Tibial nerve (tissue), 4 donors: ENCODE data around the gene ZNF79.

Experiments used
- EP300 ChIP-seq, 2 donors: sonication (generic); formaldehyde crosslinking; IDR thresholded peaks; one replicate each; pipeline ENCODE4 v1.6.1; 2017; ENCODE audit warnings: antibody characterized with exemption in 2 of 2, mild to moderate bottlenecking in 1 of 2
- POLR2A ChIP-seq, 2 donors: fragments of 450-650 bp; IDR thresholded peaks; one replicate each; pipeline ENCODE4 v1.6.1; 2017; ENCODE audit warnings: antibody characterized with exemption in 2 of 2, mild to moderate bottlenecking in 2 of 2, moderate library complexity in 2 of 2
- TF ChIP-seq, protein P1 (sequence below), 5 experiments: fragments of 200-600 bp in 3 of 5; fragments of 450-650 bp in 2 of 5; sonication (generic) in 3 of 5; IDR thresholded peaks; one replicate each; pipeline ENCODE4 v1.5.1; 2016 to 2019; ENCODE audit warnings: antibody characterized with exemption in 5 of 5, mild to moderate bottlenecking in 3 of 5, moderate library complexity in 2 of 5

DNA sequence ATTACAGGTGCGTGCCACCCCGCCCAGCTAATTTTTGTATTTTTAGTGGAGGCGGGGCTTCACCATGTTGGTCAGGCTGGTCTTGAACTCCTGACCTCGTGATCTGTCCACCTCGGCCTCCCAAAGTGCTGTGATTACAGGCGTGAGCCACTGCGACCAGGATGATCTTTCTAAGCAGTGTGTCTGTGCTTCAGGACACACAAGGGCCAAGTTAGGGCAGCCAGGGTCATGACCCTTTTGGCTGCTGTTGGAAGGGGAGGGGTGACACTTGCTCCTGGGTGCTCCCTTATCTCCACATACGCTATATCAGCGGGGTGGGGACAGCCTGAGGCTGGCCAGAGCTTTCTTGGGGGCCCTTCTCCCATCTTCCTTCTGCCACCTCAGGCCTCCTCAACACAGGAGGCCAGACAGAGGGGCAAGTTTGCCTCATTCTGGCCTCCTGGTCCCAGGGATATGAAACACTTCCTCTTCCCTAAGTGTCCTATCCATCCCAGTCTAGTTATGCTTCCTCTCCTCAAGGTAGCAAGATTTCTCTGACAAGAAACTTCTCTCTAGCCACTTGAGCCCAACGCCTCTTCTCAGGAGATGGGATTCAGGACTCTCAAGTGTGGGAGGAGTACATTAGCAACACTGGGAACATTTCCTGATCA, 1.9 kb upstream of the ZNF79 start:
- TF ChIP-seq, protein P1, sequence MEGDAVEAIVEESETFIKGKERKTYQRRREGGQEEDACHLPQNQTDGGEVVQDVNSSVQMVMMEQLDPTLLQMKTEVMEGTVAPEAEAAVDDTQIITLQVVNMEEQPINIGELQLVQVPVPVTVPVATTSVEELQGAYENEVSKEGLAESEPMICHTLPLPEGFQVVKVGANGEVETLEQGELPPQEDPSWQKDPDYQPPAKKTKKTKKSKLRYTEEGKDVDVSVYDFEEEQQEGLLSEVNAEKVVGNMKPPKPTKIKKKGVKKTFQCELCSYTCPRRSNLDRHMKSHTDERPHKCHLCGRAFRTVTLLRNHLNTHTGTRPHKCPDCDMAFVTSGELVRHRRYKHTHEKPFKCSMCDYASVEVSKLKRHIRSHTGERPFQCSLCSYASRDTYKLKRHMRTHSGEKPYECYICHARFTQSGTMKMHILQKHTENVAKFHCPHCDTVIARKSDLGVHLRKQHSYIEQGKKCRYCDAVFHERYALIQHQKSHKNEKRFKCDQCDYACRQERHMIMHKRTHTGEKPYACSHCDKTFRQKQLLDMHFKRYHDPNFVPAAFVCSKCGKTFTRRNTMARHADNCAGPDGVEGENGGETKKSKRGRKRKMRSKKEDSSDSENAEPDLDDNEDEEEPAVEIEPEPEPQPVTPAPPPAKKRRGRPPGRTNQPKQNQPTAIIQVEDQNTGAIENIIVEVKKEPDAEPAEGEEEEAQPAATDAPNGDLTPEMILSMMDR (IDR thresholded peaks at IDR 0.05) = no peak
- TF ChIP-seq POLR2A (IDR thresholded peaks at IDR 0.05) (no peak), EP300 (IDR thresholded peaks at IDR 0.05) (no peak)
